ENCODE data around the gene DHRS2. TPM values are rescaled to one million over a fixed set of nuclear protein-coding genes. Genes with fewer than 3 reads are reported as not detected.

DHRS2 gene
- total and polyA plus RNA-seq, 2 of the 13 experiments (the other 11 are each of a cell fraction or from before 2014, with no cell fraction given) = 1,621 to 3,021 TPM

DNA sequence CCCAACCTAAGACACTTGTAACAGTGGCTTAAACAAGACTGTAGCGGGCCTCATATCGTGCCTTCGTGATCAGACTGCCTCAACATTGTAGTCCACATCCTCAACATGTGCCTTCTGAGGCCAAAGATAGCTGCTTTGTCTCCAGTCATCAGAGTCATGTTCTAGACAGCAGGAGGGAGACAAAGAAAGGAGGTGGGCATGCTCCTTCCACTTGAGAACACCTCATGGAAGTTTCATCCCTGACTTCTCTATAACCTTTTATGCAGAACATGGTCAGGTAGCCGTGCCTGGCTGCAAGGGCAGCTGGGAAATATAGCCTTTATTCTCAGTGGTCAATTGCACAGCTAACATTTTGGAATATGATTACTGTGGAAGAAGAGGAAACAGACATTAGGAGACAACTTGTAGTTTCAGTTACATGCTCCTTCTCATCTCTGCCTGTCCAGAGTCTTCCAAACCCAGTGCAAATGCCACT lies 25.3 kb upstream of the DHRS2 start (continued):
- TF ChIP-seq, protein P1, sequence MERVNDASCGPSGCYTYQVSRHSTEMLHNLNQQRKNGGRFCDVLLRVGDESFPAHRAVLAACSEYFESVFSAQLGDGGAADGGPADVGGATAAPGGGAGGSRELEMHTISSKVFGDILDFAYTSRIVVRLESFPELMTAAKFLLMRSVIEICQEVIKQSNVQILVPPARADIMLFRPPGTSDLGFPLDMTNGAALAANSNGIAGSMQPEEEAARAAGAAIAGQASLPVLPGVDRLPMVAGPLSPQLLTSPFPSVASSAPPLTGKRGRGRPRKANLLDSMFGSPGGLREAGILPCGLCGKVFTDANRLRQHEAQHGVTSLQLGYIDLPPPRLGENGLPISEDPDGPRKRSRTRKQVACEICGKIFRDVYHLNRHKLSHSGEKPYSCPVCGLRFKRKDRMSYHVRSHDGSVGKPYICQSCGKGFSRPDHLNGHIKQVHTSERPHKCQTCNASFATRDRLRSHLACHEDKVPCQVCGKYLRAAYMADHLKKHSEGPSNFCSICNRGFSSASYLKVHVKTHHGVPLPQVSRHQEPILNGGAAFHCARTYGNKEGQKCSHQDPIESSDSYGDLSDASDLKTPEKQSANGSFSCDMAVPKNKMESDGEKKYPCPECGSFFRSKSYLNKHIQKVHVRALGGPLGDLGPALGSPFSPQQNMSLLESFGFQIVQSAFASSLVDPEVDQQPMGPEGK (CRISPR knock-in tag; IDR thresholded peaks at IDR 0.05) = 0 out of 2 replicates have a peak, but pooled peaks have one; percentile 7
- TF ChIP-seq ZNF264 (CRISPR knock-in tag; IDR thresholded peaks at IDR 0.05) (no peak), ESRRA (CRISPR knock-in tag; IDR thresholded peaks at IDR 0.05; ENCODE audit: low read depth) (no peak), STAG1 (CRISPR knock-in tag; IDR thresholded peaks at IDR 0.05) (no peak), ZNF143 (CRISPR knock-in tag; IDR thresholded peaks at IDR 0.05) (peak; percentile 60; the same call in 1 of the 2 replicates), ZNF567 (CRISPR knock-in tag; IDR thresholded peaks at IDR 0.05; ENCODE audit: borderline replicate concordance) (0 out of 2 replicates have a peak, but pooled peaks have one; percentile 24), PHF8 (CRISPR knock-in tag; IDR thresholded peaks at IDR 0.05) (0 out of 2 replicates have a peak, but pooled peaks have one; percentile 1)
- TF ChIP-seq, protein P2, sequence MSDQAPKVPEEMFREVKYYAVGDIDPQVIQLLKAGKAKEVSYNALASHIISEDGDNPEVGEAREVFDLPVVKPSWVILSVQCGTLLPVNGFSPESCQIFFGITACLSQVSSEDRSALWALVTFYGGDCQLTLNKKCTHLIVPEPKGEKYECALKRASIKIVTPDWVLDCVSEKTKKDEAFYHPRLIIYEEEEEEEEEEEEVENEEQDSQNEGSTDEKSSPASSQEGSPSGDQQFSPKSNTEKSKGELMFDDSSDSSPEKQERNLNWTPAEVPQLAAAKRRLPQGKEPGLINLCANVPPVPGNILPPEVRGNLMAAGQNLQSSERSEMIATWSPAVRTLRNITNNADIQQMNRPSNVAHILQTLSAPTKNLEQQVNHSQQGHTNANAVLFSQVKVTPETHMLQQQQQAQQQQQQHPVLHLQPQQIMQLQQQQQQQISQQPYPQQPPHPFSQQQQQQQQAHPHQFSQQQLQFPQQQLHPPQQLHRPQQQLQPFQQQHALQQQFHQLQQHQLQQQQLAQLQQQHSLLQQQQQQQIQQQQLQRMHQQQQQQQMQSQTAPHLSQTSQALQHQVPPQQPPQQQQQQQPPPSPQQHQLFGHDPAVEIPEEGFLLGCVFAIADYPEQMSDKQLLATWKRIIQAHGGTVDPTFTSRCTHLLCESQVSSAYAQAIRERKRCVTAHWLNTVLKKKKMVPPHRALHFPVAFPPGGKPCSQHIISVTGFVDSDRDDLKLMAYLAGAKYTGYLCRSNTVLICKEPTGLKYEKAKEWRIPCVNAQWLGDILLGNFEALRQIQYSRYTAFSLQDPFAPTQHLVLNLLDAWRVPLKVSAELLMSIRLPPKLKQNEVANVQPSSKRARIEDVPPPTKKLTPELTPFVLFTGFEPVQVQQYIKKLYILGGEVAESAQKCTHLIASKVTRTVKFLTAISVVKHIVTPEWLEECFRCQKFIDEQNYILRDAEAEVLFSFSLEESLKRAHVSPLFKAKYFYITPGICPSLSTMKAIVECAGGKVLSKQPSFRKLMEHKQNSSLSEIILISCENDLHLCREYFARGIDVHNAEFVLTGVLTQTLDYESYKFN (CRISPR knock-in tag; conservative IDR thresholded peaks at IDR 0.05) = no peak

Measured in HepG2 (cell line).